Mesendoderm (in vitro differentiated cells): Measurements from ENCODE around the gene ZFP28.

Source experiments
- DNase-seq: peaks from one replicate; pipeline ENCODE4 v3.0.0; 2013
- H2AK5ac ChIP-seq: 2 replicates; pipeline ENCODE4 v1.6.1; 2013; ENCODE audit warnings: low read length, inconsistent platforms
- H2BK120ac ChIP-seq: 2 replicates; pipeline ENCODE4 v1.6.1; 2013; ENCODE audit warnings: low read depth, mild to moderate bottlenecking, low read length, moderate library complexity, mixed read lengths
- H2BK15ac ChIP-seq: replicated peaks from 2 replicates; pipeline ENCODE4 v1.6.1; 2013; ENCODE audit warnings: low read depth, mild to moderate bottlenecking, moderate library complexity
- H2BK5ac ChIP-seq: 2 replicates; pipeline ENCODE4 v1.6.1; 2013; ENCODE audit warnings: low read length, inconsistent platforms
- H3K18ac ChIP-seq: 2 replicates; pipeline ENCODE4 v1.6.1; 2013; ENCODE audit warnings: mild to moderate bottlenecking, low read length, mixed read lengths
- H3K23ac ChIP-seq: one replicate; pipeline ENCODE4 v1.6.1; 2013; ENCODE audit warnings: low read length
- H3K27ac ChIP-seq: 2 replicates; pipeline ENCODE4 v1.5.1; 2013; ENCODE audit warnings: low read depth, mild to moderate bottlenecking, inconsistent platforms, low read length, moderate library complexity
- H3K27me3 ChIP-seq: 2 replicates; pipeline ENCODE4 v1.6.1; 2013; ENCODE audit warnings: low read length, control low read depth, mild to moderate bottlenecking, inconsistent platforms; ENCODE audit not compliant: insufficient read depth, poor library complexity
- H3K36me3 ChIP-seq: 2 replicates; pipeline ENCODE4 v1.6.1; 2013; ENCODE audit warnings: low read length, inconsistent platforms; ENCODE audit not compliant: control insufficient read depth, insufficient read depth
- H3K4ac ChIP-seq: one replicate; pipeline ENCODE4 v1.6.1; 2013; ENCODE audit warnings: low read depth, mild to moderate bottlenecking, low read length, moderate library complexity
- H3K4me1 ChIP-seq: 2 replicates; pipeline ENCODE4 v1.6.1; 2013; ENCODE audit warnings: low read depth, low read length, inconsistent platforms; ENCODE audit not compliant: control insufficient read depth
- H3K4me2 ChIP-seq: 2 replicates; pipeline ENCODE4 v1.6.1; 2013; ENCODE audit warnings: low read length
- H3K4me3 ChIP-seq: 2 replicates; pipeline ENCODE4 v1.5.1; 2013; ENCODE audit warnings: mild to moderate bottlenecking, low read length
- H3K56ac ChIP-seq: one replicate; pipeline ENCODE4 v1.6.1; 2013; ENCODE audit warnings: low read length
- H3K79me1 ChIP-seq: 2 replicates; pipeline ENCODE4 v1.6.1; 2013; ENCODE audit warnings: low read length, inconsistent platforms
- H3K79me2 ChIP-seq: 2 replicates; pipeline ENCODE4 v1.6.1; 2013; ENCODE audit warnings: mild to moderate bottlenecking, low read length; ENCODE audit not compliant: control insufficient read depth, insufficient read depth
- H3K9ac ChIP-seq: 2 replicates; pipeline ENCODE4 v1.6.1; 2013; ENCODE audit warnings: low read length, inconsistent platforms
- H4K5ac ChIP-seq: one replicate; pipeline ENCODE4 v1.6.1; 2013; ENCODE audit warnings: low read length
- H4K8ac ChIP-seq: one replicate; pipeline ENCODE4 v1.6.1; 2013; ENCODE audit warnings: low read depth, mild to moderate bottlenecking, control low read depth, low read length, moderate library complexity
- WGBS: extraction: QIAGEN DNeasy Blood & Tissue Kit; methylation state at CpG from one replicate; pipeline ENCODE4 v1.1.7; 2013; ENCODE audit warnings: low lambda C conversion rate, missing lambda C conversion rate; ENCODE audit not compliant: insufficient coverage; ENCODE audit errors: extremely low coverage; 5-methylcytosine and 5-hydroxymethylcytosine counted together

ZFP28 gene

GRCh38 chr19:56596676-56597075 lies 57.9 kb downstream of the ZFP28 start:
- peaks cover 27% of the 10 kb centered on the region for H3K79me1 ChIP-seq
- no CpG with 5 or more reads among the region's 4 CpGs for WGBS
- peaks cover 2% of the 10 kb centered on the region for H3K4me1 ChIP-seq
- no peak overlapping the region for H4K8ac ChIP-seq
- H4K5ac ChIP-seq = no peak overlapping the region
- H2AK5ac ChIP-seq = no peak overlapping the region
- H3K9ac ChIP-seq = no peak overlapping the region
- no peak overlapping the region for H3K56ac ChIP-seq
- H3K27ac ChIP-seq = no peak overlapping the region
- H3K4me3 ChIP-seq = no peak overlapping the region
- H3K23ac ChIP-seq = no peak overlapping the region
- no peak for DNase-seq
- H2BK5ac ChIP-seq = no peak overlapping the region
- no peak overlapping the region for H3K18ac ChIP-seq
- H3K36me3 ChIP-seq = peaks cover 1% of the 10 kb centered on the region
- H3K4ac ChIP-seq = no peak overlapping the region
- H2BK120ac ChIP-seq = no peak overlapping the region
- H2BK15ac ChIP-seq = no peak overlapping the region
- no peaks in the 10 kb centered on the region for H3K27me3 ChIP-seq
- H3K79me2 ChIP-seq = peaks cover 15% of the 10 kb centered on the region
- H3K4me2 ChIP-seq = no peak overlapping the region

DNA sequence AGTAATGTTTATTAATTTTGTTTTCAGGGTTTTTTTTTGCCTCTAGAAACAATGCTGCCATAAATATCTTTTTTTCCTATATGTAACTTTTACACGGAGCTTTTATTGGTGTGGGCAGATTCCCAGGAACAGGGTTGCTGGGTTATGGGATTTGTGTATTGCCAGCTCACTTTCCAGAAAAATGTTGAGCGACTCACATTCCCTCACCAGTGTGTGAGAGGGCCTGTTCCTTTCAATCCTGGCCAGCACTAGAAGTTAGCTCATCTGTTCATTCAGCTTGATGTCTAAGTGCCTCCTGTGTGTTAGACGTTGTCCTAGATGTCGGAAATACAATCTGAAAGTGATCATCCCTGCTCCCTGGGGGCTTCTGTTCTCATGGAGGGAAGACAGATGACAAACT lies 58.9 kb downstream of the ZFP28 start:
- Histone ChIP-seq H3K56ac (no peak overlapping the region), H3K23ac (no peak overlapping the region), H3K18ac (no peak overlapping the region), H3K36me3 (peaks cover 2% of the 10 kb centered on the region), H4K8ac (no peak overlapping the region), H3K79me1 (peaks cover 28% of the 10 kb centered on the region), H3K4ac (no peak overlapping the region), H3K9ac (no peak overlapping the region), H2BK15ac (no peak overlapping the region), H3K27me3 (no peaks in the 10 kb centered on the region), H3K79me2 (peaks cover 15% of the 10 kb centered on the region), H2BK5ac (no peak overlapping the region), H2BK120ac (no peak overlapping the region), H3K4me2 (no peak overlapping the region), H3K4me3 (no peak overlapping the region), H4K5ac (no peak overlapping the region), H3K4me1 (peaks cover 2% of the 10 kb centered on the region), H2AK5ac (no peak overlapping the region), H3K27ac (no peak overlapping the region)
- no CpG with 5 or more reads among the region's 4 CpGs for WGBS
- DNase-seq = no peak

GRCh38 chr19:56601375-56601774 lies 62.6 kb downstream of the ZFP28 start:
- DNase-seq = peak; percentile 1
- Histone ChIP-seq H4K8ac (no peak overlapping the region), H3K4me3 (no peak overlapping the region), H2BK120ac (no peak overlapping the region), H3K36me3 (peaks cover 2% of the 10 kb centered on the region), H3K9ac (no peak overlapping the region), H3K18ac (no peak overlapping the region), H3K4me2 (no peak overlapping the region), H3K79me1 (peaks cover 35% of the 10 kb centered on the region), H3K27ac (no peak overlapping the region), H2BK5ac (no peak overlapping the region), H3K79me2 (peaks cover 14% of the 10 kb centered on the region), H4K5ac (no peak overlapping the region), H3K4me1 (no peaks in the 10 kb centered on the region), H3K4ac (no peak overlapping the region), H3K27me3 (no peaks in the 10 kb centered on the region), H2AK5ac (no peak overlapping the region), H3K23ac (no peak overlapping the region), H3K56ac (no peak overlapping the region), H2BK15ac (no peak overlapping the region)
- WGBS = no CpG with 5 or more reads among the region's 3 CpGs

GRCh38 chr19:56603829-56604228 lies 65.1 kb downstream of the ZFP28 start:
- H3K18ac ChIP-seq = no peak overlapping the region
- H3K23ac ChIP-seq = no peak overlapping the region
- no peak overlapping the region for H2BK5ac ChIP-seq
- no peak overlapping the region for H3K56ac ChIP-seq
- H2AK5ac ChIP-seq = no peak overlapping the region
- H4K5ac ChIP-seq = no peak overlapping the region
- H3K4me2 ChIP-seq = no peak overlapping the region
- WGBS = no CpG with 5 or more reads among the region's 6 CpGs
- H3K27me3 ChIP-seq = no peaks in the 10 kb centered on the region
- no peak overlapping the region for H2BK15ac ChIP-seq
- H3K4me3 ChIP-seq = no peak overlapping the region
- peaks cover 2% of the 10 kb centered on the region for H3K36me3 ChIP-seq
- H3K9ac ChIP-seq = no peak overlapping the region
- H2BK120ac ChIP-seq = no peak overlapping the region
- no peaks in the 10 kb centered on the region for H3K4me1 ChIP-seq
- H3K4ac ChIP-seq = no peak overlapping the region
- no peak overlapping the region for H3K27ac ChIP-seq
- H4K8ac ChIP-seq = no peak overlapping the region
- no peak for DNase-seq
- H3K79me1 ChIP-seq = peaks cover 28% of the 10 kb centered on the region
- H3K79me2 ChIP-seq = peaks cover 10% of the 10 kb centered on the region
